Measurements from ENCODE around the gene ISOC2.

- TF ChIP-seq CTCF (IDR thresholded peaks at IDR 0.05) (no peak), EZH2phosphoT487 (IDR thresholded peaks at IDR 0.05) (no peak), EZH2 (IDR thresholded peaks at IDR 0.05) (no peak)
Measured at GRCh38 chr19:55447421-55448174, 13.8 kb downstream of the ISOC2 start.
